ENCODE data around the gene ATP5F1D.
"Not testable (repeated sequence)": the region's sequence is repeated elsewhere in the genome, so short reads cannot be mapped to it uniquely, and the experiment has no call there.

Gene ATP5F1D

GRCh38 chr19:1233115-1233667 is 8.4 kb upstream of the ATP5F1D start:
- no peak for DNase-seq (ENCODE audit: low read depth)

DNA sequence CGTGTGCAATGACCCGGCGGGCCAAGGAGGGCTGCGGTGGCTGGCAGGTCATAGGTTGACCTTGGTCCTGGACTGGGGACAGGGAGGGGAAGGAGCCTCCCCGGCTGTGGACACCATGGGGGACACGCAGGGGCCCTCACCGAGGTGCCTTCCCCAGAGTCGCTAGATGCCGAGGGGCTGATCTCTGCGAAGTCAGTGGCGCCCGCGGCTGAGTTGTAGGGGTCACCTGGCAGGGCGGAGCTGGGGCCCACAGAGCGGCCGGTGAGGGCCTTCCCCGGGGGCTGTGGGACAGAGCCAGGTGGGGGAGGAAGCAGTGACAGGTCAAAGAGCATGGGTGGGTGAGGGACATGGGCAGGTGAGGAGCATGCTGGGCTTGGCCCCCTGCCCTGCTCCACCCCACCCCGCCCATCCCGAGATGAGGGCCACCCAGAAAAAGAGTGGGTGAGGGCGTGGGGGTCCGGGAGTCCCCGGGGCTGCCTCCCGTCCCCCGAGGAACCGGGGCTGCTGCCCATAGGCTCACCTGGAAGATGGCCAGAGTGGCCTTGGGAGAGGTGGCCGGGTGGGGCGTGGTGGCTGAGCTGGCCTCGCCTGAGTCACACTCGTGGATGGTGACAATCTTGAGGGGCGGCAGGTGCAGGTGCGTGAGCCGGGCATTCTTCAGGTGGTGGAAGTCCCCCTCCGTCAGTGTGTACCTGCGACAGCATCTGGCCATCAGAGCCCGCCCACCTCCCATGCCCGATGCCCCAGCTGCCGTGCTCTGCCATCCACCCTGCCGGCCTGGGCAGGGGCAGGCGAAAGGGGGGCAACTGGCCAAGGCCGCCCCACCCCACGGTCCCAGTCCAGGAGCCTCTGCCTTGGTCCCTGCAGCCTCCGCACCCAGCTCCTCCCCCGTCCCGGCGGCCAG is 7.2 kb upstream of the ATP5F1D start:
- no peak for DNase-seq (ENCODE audit: low read depth)

- no peak for DNase-seq (ENCODE audit: low read depth)
These were observed 6.6 kb upstream of the ATP5F1D start for GRCh38 chr19:1234955-1235380.

DNA sequence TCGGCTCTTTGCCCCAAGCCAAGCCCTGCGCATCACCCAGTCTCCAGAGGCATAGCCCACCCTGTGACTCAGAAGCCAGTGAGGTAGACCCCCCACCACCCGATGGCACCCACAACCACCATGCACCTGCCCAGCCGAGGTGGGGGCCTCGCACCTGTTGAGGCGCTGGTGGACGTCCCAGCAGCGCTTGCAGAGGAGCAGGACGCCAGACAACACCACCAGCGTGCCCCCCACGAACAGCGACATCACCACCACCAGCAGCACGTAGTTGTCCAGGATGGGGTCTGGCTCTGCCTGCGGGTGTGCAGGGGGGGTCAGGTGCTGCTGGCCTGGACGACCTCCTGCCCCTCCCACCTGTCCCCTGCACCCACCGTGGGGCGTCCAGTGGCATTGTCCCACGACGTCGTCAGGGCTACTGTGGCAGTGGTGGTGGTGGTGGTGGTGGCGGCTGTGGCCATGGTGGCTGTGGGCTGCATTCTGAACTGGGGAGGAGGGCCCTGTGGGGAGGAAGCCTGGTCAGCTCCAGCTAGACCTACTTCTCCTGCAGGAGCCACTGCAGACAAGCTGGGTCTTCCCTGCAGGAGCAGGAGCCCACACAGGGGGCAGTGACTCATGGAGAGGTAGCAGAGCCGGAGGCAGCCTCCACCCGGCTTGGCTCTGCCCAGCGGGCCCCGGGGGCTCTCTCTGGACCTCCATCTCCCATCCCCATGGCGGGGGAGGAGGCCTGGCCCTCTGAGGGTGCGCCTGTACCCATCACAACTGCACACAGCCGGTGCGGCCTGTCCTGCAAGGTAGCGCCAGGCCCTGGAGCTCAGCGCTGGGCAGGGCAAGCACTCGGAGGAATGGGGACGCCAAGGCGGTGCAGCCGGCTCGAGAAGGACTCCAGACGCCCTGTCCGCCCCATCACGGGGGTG is 5.7 kb upstream of the ATP5F1D start:
- DNase-seq (ENCODE audit: low read depth): no peak

DNA sequence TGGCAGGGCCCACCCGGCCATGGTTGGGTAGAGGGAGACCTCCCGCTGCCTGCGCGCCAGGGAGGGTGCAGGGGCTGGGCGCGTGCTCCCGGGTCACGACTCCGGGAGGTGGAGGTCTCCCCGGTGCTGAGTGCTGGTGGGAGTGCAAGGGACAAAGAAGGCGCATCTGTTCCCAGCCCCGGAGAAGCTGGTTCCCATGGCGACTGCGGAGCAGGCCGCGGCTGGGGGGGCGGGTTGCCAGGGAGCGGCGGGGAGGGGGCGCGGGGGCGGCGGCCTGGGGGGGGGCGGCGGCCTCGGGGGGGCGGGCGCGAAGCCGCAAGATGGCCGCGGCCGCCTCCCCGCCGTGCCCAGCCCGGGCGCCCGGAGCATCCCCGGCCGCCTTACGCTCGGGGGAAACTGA is 5.0 kb upstream of the ATP5F1D start:
- DNase-seq (ENCODE audit: low read depth): no peak

DNA sequence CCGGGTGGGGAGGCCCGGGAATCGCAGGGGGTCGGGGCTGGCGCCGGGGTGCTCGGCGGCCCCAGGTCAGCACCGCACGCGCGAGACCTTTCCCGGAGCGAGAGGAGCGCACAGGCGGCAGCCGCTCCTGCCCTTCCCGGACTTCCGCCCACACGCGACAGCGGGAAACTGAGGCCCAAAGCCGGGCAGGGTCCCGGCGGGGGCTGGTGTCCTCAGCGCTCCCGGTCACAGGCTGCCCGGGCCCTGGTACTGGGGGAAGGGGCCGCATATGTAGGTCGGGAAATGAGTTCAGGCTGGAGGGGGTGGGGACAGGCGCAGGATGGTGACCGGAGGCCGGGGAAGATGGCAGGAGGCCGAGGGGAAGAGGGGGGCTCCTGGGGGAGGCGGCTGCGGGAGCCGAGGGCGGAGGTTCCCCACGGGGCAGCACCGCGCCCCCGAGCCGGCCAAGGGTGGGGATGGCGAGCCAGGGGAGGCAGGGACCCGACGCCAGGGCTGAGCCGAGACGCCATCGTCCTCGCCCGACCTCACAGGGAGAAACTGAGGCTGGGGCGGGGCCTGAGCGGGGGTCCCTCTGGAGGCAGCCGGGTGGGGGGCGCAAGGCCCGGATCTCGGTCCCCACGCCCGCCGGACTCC is 4.4 kb upstream of the ATP5F1D start:
- DNase-seq (ENCODE audit: low read depth): no peak

GRCh38 chr19:1237754-1238368 is 3.7 kb upstream of the ATP5F1D start, which contains the start of gene CBARP:
Gene CBARP (minus strand): TSS chr19:1238005. CDS start chr19:1236100, 1,905 bp downstream.
- DNase-seq (ENCODE audit: low read depth): no peak

DNA sequence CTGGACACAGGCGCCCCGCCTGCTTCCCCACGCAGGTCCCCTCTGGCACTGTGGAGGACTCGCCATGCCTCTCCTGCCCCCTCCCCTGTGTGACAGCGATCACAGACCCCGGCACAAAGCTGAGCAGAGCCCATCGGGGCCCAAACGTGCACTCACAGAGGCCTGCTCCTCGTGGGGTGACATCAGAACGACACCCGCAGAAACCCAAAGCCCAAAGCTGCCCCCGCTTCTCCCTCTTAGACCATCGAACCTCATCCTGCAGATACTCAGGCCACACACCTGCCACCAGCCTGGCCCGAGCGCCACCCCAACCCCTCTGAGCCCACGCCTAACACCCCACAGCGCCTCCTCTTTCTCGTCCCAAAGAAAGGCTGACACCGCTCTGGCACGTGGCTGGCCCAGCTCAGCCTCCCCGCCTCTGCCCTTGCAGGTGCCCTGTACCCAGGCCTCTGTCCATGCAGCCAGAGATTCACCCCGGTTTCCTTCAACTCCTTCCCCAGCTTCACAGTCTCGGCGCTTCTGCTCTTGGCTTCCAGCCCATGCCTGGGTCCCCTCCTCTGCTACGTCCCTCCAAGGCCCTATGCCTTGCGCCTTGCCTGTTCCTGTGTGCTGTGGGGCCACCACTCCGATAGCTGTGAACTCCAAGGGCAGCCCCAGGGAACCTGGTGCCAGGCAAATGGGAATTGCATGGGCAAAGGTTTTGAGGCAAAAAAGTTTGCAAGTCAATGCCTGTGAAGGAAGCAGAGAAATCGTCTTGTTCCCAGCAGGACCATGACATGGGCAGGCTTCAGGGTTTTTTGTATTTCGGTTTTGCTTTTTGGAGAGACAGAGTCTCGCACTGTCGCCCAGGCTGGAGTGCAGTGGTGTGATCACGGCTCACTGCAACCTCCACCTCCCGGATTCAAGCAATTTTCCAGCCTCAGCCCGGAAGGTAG is 2.9 kb upstream of the ATP5F1D start:
- no peak for DNase-seq (ENCODE audit: low read depth)

DNA sequence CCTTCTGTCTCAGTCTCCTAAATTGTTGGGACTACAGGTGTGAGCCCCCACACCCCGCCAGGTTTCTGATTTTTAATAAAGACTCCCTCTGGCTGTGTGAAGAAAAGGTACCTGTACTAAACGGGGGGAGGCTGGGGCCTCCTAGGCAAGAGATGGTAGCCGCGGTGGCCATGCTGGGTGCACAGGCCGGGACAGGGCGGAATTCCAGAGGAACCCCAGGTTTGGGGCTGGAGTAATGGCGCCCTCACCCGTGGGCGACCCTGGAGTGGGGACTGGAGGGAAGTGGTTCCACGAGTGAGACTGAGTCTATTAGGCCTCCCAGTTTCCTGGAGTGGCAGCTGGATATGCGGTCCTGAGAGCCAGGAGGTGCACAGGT is 2.1 kb upstream of the ATP5F1D start:
- no peak for DNase-seq (ENCODE audit: low read depth)

DNA sequence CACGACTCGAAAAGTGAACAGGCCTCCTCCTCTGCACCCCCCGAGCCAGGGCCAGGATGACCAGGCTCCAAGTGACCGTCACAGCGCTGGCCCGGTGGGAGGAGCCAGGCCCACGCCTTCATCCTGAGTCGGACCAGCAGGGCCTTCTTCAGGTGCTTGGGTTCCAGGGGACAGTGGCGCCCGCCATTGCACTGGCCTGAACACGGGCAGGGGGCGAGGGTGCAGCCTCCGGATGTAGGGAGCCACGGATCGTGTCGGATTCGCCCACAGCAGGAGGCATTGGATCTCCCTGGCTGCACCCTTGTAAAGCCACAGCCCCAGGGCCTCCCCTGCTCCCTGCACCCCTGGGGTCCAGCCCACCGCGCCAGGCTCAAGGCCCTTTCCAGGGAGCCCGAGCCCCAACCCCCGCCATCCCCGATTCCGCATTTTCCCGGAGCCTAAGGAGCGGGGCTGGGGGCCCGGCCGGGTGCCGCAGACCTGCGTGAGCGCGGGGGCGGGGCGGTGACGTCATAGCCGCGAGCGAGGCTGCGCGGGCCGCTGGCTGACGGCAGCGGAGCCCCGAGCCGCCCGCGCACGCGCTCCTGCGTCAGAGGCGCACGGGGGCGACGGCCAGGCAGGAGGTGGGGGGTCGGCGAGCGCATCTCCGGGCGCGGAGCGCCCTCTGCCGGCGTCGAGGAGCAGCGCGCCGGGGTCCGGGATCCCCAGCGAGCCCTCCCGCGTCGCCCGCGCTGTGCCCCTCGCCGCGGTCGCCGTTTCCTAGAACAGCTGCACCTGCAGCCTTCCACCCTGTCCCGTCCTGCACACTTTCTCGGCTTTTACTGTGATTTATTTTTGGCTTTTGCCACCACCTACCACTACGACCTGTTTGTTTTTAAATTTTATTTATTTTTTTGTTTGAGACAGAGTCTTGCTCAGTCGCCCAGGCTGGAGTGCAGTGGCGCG is 1.5 kb upstream of the ATP5F1D start:
- peak; percentile 96 for DNase-seq (ENCODE audit: low read depth)

GRCh38 chr19:1240925-1241324 is 626 bp upstream of the ATP5F1D start:
- DNase-seq (ENCODE audit: low read depth): no peak

- peak; percentile 86 for DNase-seq (ENCODE audit: low read depth)
These were observed 2.5 kb downstream of the ATP5F1D start for GRCh38 chr19:1243768-1244692.

DNA sequence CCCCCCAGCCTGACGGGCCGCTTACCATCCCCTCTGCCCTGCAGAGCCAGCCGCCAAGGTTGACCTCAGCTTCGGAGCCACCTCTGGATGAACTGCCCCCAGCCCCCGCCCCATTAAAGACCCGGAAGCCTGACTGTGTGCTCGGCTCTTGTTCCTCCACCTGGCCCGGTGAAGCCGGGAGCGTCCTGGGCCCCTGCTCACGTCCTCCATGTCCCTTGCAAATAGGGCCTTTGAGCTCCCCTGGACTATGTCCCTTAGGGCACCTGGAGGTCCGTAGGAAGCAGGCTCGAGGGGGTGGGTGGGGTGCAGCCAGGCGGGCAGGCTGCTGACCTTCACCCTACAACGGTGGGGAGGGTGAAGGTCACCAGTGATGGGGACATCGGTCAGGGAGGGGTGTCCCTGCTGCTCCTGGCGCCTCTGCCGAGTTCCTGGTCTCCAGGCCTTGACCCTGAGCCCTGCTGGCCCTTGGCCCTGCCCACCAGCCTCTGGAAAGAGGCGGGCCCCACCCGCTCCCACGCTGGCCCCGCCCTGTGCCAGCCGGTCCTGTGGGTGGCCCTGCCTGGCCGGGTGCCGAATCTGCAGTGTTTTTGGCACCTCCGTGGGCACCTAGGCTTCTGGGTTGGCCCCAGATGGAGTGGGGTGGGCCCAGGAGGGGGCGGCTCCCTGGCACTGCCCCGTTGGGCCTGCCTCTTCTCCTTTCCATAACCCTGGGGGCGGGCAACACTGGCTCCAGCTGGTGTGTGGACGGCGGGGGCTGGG is 3.3 kb downstream of the ATP5F1D start:
- DNase-seq (ENCODE audit: low read depth): no peak

- no peak for DNase-seq (ENCODE audit: low read depth)
These were observed 4.1 kb downstream of the ATP5F1D start for GRCh38 chr19:1245494-1246264.

DNA sequence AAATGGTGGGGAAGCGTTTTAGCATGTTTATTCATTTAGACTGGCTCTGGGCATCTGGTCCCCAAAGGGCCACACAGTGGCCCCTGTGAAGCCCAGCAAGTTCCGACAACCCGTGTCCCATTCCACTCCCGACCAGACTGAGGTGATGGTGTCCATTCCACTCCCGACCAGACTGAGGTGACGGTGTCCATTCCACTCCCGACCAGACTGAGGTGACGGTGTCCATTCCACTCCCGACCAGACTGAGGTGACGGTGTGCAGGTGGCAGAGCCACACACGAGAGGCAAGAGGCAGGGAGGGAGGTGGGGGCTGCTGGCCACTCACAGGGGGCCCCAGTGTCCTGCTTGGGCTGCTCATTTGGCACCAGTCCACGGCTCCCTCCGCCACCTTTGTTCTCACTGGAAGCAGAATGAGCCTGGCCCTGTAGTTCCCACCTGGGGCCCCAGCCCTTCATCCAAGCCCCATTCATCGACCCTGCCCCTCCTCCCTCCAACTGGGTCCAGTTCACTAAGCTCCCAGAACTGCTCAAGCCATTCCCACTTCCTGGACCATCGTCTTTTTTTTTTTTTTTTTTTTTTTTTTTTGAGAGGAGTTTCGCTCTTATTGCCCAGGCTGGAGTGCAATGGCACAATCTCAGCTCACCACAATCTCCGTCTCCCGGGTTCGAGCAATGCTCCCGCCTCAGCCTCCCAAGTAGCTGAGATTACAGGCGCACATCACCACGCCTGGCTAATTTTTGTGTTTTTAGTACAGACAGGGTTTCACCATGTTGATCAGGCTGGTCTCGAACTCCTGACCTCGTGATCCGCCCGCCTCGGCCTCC is 4.9 kb downstream of the ATP5F1D start:
- DNase-seq (ENCODE audit: low read depth): not testable (repeated sequence)

DNA sequence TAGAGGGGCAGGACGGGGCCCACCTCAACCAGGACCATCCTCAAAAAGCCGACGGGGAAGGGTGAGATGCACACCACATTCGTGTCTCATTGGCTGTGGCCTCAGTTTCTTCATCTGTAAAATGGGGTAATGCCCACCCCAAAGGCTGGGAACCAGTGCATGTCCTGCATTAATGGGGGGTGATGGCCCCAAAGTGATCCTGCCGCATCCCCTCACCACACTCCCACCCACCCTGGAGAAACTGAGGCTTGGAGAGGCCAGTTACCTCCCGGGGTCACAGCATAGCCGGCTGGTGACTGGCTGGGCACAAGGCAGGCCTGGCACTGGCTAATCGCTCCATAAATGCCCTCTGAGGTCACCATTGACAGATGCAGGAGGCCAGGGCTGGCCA is 6.2 kb downstream of the ATP5F1D start:
- no peak for DNase-seq (ENCODE audit: low read depth)
